ENCODE data around the gene SLC35B4.

The SLC35B4 gene

GRCh38 chr7:134255814-134256213 lies 60.9 kb downstream of the SLC35B4 start:
- DNase-seq (ENCODE audit: low read depth, low spot score): no peak
- H3K4me3 ChIP-seq (ENCODE audit: low read depth, low read length): no peak overlapping the region
- TF ChIP-seq CTCF (IDR thresholded peaks at IDR 0.05; ENCODE audit: low read depth, low read length): no peak
- in situ Hi-C loops (cut with HindIII; ENCODE audit: low sequenced_read_pairs): no loop called here

GRCh38 chr7:134254311-134254710 lies 62.4 kb downstream of the SLC35B4 start:
- peak; percentile 12 for TF ChIP-seq CTCF (IDR thresholded peaks at IDR 0.05; ENCODE audit: low read depth, low read length)
- no peak overlapping the region for H3K4me3 ChIP-seq (ENCODE audit: low read depth, low read length)
- peak; percentile 2 for DNase-seq (ENCODE audit: low read depth, low spot score)
- in situ Hi-C loops (cut with HindIII; ENCODE audit: low sequenced_read_pairs): no loop called here

- H3K4me3 ChIP-seq (ENCODE audit: low read depth, low read length): no peak overlapping the region
- in situ Hi-C loops (cut with HindIII; ENCODE audit: low sequenced_read_pairs): no loop called here
- DNase-seq (ENCODE audit: low read depth, low spot score): no peak
- TF ChIP-seq CTCF (IDR thresholded peaks at IDR 0.05; ENCODE audit: low read depth, low read length): no peak
Observed at GRCh38 chr7:134248196-134248595, 68.5 kb downstream of the SLC35B4 start.

GRCh38 chr7:134246761-134247160 lies 70.0 kb downstream of the SLC35B4 start:
- H3K4me3 ChIP-seq (ENCODE audit: low read depth, low read length): no peak overlapping the region
- in situ Hi-C loops (cut with HindIII; ENCODE audit: low sequenced_read_pairs): no loop called here
- no peak for DNase-seq (ENCODE audit: low read depth, low spot score)
- no peak for TF ChIP-seq CTCF (IDR thresholded peaks at IDR 0.05; ENCODE audit: low read depth, low read length)

- in situ Hi-C loops (cut with HindIII; ENCODE audit: low sequenced_read_pairs): no loop called here
- H3K4me3 ChIP-seq (ENCODE audit: low read depth, low read length): no peak overlapping the region
- DNase-seq (ENCODE audit: low read depth, low spot score): no peak
- TF ChIP-seq CTCF (IDR thresholded peaks at IDR 0.05; ENCODE audit: low read depth, low read length): no peak
Observed at GRCh38 chr7:134246347-134246746, 70.4 kb downstream of the SLC35B4 start.

GRCh38 chr7:134245253-134245652 lies 71.5 kb downstream of the SLC35B4 start:
- no peak for TF ChIP-seq CTCF (IDR thresholded peaks at IDR 0.05; ENCODE audit: low read depth, low read length)
- H3K4me3 ChIP-seq (ENCODE audit: low read depth, low read length): no peak overlapping the region
- in situ Hi-C loops (cut with HindIII; ENCODE audit: low sequenced_read_pairs): no loop called here
- no peak for DNase-seq (ENCODE audit: low read depth, low spot score)

Data from astrocyte of the spinal cord (primary cell).